Muscle of leg (tissue), 11 donors: ENCODE results near the gene PHACTR3. TPM values are rescaled to one million over a fixed set of nuclear protein-coding genes. Genes with fewer than 3 reads are reported as not detected.
"Not testable (repeated sequence)": the region's sequence is repeated elsewhere in the genome, so short reads cannot be mapped to it uniquely, and the experiment has no call there.

ENCODE experiments used
- DNase-seq: peaks from one replicate; pipeline ENCODE4 v3.0.0; 2013
- H3K27ac ChIP-seq: one replicate; pipeline ENCODE4 v1.5.1; 2013; ENCODE audit warnings: mild to moderate bottlenecking, low read length, control low read depth
- H3K27me3 ChIP-seq: one replicate; pipeline ENCODE4 v1.6.1; 2013; ENCODE audit warnings: low read length; ENCODE audit not compliant: control insufficient read depth, insufficient read depth
- H3K36me3 ChIP-seq: one replicate; pipeline ENCODE4 v1.6.1; 2013; ENCODE audit warnings: low read length; ENCODE audit not compliant: control insufficient read depth, insufficient read depth
- H3K4me1 ChIP-seq: one replicate; pipeline ENCODE4 v1.6.1; 2013; ENCODE audit warnings: low read length; ENCODE audit not compliant: control insufficient read depth, insufficient read depth
- H3K4me3 ChIP-seq: one replicate; pipeline ENCODE4 v1.5.1; 2013; ENCODE audit warnings: low read length, control low read depth
- H3K9me3 ChIP-seq: replicated peaks from 2 replicates; pipeline ENCODE4 v1.6.1; 2013; ENCODE audit warnings: low read depth, low read length; ENCODE audit not compliant: control insufficient read depth
- WGBS: methylation state at CpG from one replicate; pipeline ENCODE4 v1.1.5; 2013; ENCODE audit warnings: missing lambda C conversion rate; ENCODE audit not compliant: insufficient coverage; 5-methylcytosine and 5-hydroxymethylcytosine counted together
- polyA plus RNA-seq, 8 donors: library from polyadenylated mRNA; unstranded; fragments of 120-200 nt; gene quantifications; one replicate each; pipeline versions ENCODE4 v1.2.1 to v1.2.3, GENCODE V29; 2013; ENCODE audit warnings: inconsistent platforms in 1 of 8, low replicate concordance in 1 of 8; ENCODE audit not compliant: insufficient read length in 8 of 8, insufficient read depth in 1 of 8
- total RNA-seq: library from RNA; stranded (reverse); fragments of 120-200 nt; gene quantifications from one replicate; pipeline ENCODE4 v1.2.4, GENCODE V29; 2013

Gene PHACTR3
- total and polyA plus RNA-seq, 9 donors: 4.7 to 17.0 (median 9.9) TPM

GRCh38 chr20:59605601-59606364 lies 1.4 kb downstream of the PHACTR3 start:
- WGBS: 4% methylated on average over 13 of the region's 26 CpGs
- H3K4me3 ChIP-seq: no peak overlapping the region
- H3K9me3 ChIP-seq: no peaks in the 10 kb centered on the region
- no peaks in the 10 kb centered on the region for H3K36me3 ChIP-seq
- H3K4me1 ChIP-seq: peaks cover 12% of the 10 kb centered on the region
- H3K27me3 ChIP-seq: peaks cover 65% of the 10 kb centered on the region
- H3K27ac ChIP-seq: no peak overlapping the region
- no peak for DNase-seq

GRCh38 chr20:59606566-59606965 lies 2.2 kb downstream of the PHACTR3 start:
- no peak for DNase-seq
- Histone ChIP-seq H3K4me3 (no peak overlapping the region), H3K27me3 (peaks cover 63% of the 10 kb centered on the region), H3K36me3 (no peaks in the 10 kb centered on the region), H3K27ac (no peak overlapping the region), H3K9me3 (no peaks in the 10 kb centered on the region), H3K4me1 (peaks cover 12% of the 10 kb centered on the region)
- 59% methylated on average over 2 of the region's 4 CpGs for WGBS

GRCh38 chr20:59608396-59608795 lies 4.1 kb downstream of the PHACTR3 start:
- peaks cover 12% of the 10 kb centered on the region for H3K4me1 ChIP-seq
- peaks cover 47% of the 10 kb centered on the region for H3K27me3 ChIP-seq
- DNase-seq: no peak
- WGBS: 85% methylated on average over 6 of the region's 6 CpGs
- H3K9me3 ChIP-seq: no peaks in the 10 kb centered on the region
- no peaks in the 10 kb centered on the region for H3K36me3 ChIP-seq
- H3K27ac ChIP-seq: no peak overlapping the region
- H3K4me3 ChIP-seq: no peak overlapping the region

GRCh38 chr20:59608871-59609270 lies 4.5 kb downstream of the PHACTR3 start:
- DNase-seq: no peak
- Histone ChIP-seq H3K9me3 (no peaks in the 10 kb centered on the region), H3K4me3 (no peak overlapping the region), H3K36me3 (no peaks in the 10 kb centered on the region), H3K4me1 (peaks cover 12% of the 10 kb centered on the region), H3K27ac (no peak overlapping the region), H3K27me3 (peaks cover 43% of the 10 kb centered on the region)
- 84% methylated on average over 5 of the region's 5 CpGs for WGBS

- peaks cover 20% of the 10 kb centered on the region for H3K27me3 ChIP-seq
- H3K4me3 ChIP-seq: no peak overlapping the region
- no peaks in the 10 kb centered on the region for H3K36me3 ChIP-seq
- no peaks in the 10 kb centered on the region for H3K9me3 ChIP-seq
- no peak for DNase-seq
- H3K27ac ChIP-seq: no peak overlapping the region
- H3K4me1 ChIP-seq: no peaks in the 10 kb centered on the region
- WGBS: 81% methylated on average over 2 of the region's 4 CpGs
Measured at GRCh38 chr20:59611286-59611685, 6.9 kb downstream of the PHACTR3 start.

- DNase-seq: no peak
- WGBS: no CpG with 5 or more reads among the region's 5 CpGs
- Histone ChIP-seq H3K27me3 (peaks cover 7% of the 10 kb centered on the region), H3K36me3 (no peaks in the 10 kb centered on the region), H3K4me1 (no peaks in the 10 kb centered on the region), H3K27ac (no peak overlapping the region), H3K9me3 (no peaks in the 10 kb centered on the region), H3K4me3 (no peak overlapping the region)
Measured at GRCh38 chr20:59613861-59614260, 9.5 kb downstream of the PHACTR3 start.

- Histone ChIP-seq H3K4me3 (no peak overlapping the region), H3K36me3 (no peaks in the 10 kb centered on the region), H3K27ac (no peak overlapping the region), H3K9me3 (no peaks in the 10 kb centered on the region), H3K27me3 (peaks cover 7% of the 10 kb centered on the region), H3K4me1 (no peaks in the 10 kb centered on the region)
- 71% methylated on average over 7 of the region's 7 CpGs for WGBS
- no peak for DNase-seq
Measured at GRCh38 chr20:59614714-59615113, 10.4 kb downstream of the PHACTR3 start.

GRCh38 chr20:59616306-59616705 lies 12.0 kb downstream of the PHACTR3 start:
- 75% methylated on average over 5 of the region's 5 CpGs for WGBS
- no peaks in the 10 kb centered on the region for H3K4me1 ChIP-seq
- peaks cover 3% of the 10 kb centered on the region for H3K27me3 ChIP-seq
- H3K4me3 ChIP-seq: no peak overlapping the region
- no peak overlapping the region for H3K27ac ChIP-seq
- no peak for DNase-seq
- H3K36me3 ChIP-seq: no peaks in the 10 kb centered on the region
- H3K9me3 ChIP-seq: no peaks in the 10 kb centered on the region

- Histone ChIP-seq H3K4me1 (no peaks in the 10 kb centered on the region), H3K4me3 (no peak overlapping the region), H3K27ac (no peak overlapping the region), H3K36me3 (no peaks in the 10 kb centered on the region), H3K27me3 (peaks cover 3% of the 10 kb centered on the region), H3K9me3 (no peaks in the 10 kb centered on the region)
- no CpG with 5 or more reads among the region's 2 CpGs for WGBS
- DNase-seq: no peak
Measured at GRCh38 chr20:59617221-59617620, 12.9 kb downstream of the PHACTR3 start.

GRCh38 chr20:59618131-59618530 lies 13.8 kb downstream of the PHACTR3 start:
- no peaks in the 10 kb centered on the region for H3K36me3 ChIP-seq
- WGBS: 63% methylated on average over 8 of the region's 8 CpGs
- no peaks in the 10 kb centered on the region for H3K9me3 ChIP-seq
- no peaks in the 10 kb centered on the region for H3K4me1 ChIP-seq
- H3K27me3 ChIP-seq: peaks cover 3% of the 10 kb centered on the region
- no peak for DNase-seq
- H3K27ac ChIP-seq: no peak overlapping the region
- H3K4me3 ChIP-seq: no peak overlapping the region

- H3K4me1 ChIP-seq, H3K27me3 ChIP-seq, H3K9me3 ChIP-seq, DNase-seq, H3K4me3 ChIP-seq, H3K36me3 ChIP-seq, H3K27ac ChIP-seq: not testable (repeated sequence)
- WGBS: 68% methylated on average over 5 of the region's 6 CpGs
Measured at GRCh38 chr20:59618585-59618984, 14.2 kb downstream of the PHACTR3 start.
